Measurements from ENCODE around the gene SHMT2.

Gene SHMT2

GRCh38 chr12:57229046-57229633 lies 371 bp upstream of the SHMT2 start:
- DNase-seq = no peak

GRCh38 chr12:57230381-57231155 lies 1.1 kb downstream of the SHMT2 start:
- DNase-seq = peak; percentile 28

DNA sequence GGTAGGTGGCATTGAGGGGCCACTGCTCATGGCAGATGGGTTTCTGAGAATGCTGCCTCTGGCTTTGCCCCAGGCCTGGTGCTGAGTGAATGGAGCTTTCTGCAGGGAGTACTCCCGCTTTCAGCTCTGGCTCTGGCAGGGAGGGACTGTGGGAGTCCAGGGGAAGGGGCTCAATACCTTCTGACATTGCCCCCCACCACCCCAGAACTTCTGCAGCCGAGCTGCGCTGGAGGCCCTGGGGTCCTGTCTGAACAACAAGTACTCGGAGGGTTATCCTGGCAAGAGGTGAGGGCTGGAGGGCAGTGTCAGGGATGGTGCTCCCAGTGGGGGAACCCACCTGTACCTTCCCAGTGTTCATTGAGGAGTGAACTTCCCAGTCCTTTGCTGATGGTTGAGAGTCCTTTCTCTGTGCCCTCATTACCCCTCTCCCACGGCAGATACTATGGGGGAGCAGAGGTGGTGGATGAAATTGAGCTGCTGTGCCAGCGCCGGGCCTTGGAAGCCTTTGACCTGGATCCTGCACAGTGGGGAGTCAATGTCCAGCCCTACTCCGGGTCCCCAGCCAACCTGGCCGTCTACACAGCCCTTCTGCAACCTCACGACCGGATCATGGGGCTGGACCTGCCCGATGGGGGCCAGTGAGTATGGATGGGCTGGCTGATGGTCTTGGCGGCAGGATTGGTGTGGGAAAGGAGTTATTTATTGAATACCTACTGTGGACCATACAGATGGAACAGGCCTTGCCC lies 1.9 kb downstream of the SHMT2 start:
- peak; percentile 26 for DNase-seq

DNA sequence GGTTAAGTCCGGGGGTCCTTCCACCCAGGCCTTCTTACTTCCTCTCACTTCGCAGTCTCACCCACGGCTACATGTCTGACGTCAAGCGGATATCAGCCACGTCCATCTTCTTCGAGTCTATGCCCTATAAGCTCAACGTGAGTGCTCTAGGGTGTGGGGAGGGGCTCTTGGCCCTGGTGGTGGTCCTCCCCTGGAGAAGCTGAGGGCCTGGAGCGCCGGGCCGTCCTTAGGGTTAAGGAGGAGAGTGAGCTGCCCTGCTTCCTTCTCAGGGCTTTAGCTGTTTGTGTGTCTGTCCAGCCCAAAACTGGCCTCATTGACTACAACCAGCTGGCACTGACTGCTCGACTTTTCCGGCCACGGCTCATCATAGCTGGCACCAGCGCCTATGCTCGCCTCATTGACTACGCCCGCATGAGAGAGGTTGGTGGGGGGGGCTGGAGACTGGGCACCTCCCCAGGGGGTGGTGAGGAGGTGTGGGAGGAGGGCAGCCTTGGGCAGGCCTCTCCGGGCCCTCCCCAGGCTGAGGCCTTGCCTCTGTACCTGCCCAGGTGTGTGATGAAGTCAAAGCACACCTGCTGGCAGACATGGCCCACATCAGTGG lies 2.7 kb downstream of the SHMT2 start:
- peak; percentile 44 for DNase-seq

- DNase-seq = no peak
Measured at GRCh38 chr12:57233357-57234232, 4.1 kb downstream of the SHMT2 start.

- no peak for DNase-seq
Measured at GRCh38 chr12:57234233-57234570, 4.7 kb downstream of the SHMT2 start.

- no peak for DNase-seq
Measured at GRCh38 chr12:57234571-57235016, 5.1 kb downstream of the SHMT2 start.

DNA sequence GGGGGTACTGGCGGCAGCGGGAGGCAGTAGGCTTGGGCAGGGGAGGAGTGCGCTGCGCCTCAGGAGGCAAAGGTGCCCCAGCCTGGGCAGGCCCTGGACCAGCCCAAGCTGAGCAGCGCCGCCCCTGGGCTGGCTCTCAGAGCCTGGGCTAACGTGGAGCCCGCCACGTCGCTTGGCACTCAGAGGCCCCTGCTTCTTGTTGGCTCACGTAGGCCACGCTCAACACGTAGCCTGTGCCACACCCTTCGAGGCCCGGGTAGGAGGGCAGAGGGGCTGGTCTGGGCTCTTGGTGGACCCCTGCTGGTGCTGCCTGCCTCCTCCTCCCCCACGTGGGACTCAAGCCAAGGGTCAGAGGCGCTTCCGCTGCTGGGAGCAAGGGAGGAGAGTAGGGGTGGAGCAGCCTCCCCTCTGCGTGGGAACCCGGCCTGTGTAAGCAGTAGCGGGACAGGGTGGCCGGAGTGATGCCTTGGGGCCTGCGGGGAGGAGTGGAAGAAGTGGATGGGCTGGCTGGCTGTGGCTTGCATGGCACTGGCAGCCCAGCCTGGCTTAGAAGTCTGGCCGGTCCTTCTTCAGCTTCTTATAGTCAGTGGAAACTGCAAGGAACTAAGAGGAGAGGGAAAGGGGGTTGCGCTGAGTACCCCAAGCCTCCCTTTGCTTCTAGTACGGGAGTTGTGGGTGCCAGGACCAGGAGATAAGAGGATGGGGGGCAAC lies 5.7 kb downstream of the SHMT2 start:
- DNase-seq = peak; percentile 90

DNA sequence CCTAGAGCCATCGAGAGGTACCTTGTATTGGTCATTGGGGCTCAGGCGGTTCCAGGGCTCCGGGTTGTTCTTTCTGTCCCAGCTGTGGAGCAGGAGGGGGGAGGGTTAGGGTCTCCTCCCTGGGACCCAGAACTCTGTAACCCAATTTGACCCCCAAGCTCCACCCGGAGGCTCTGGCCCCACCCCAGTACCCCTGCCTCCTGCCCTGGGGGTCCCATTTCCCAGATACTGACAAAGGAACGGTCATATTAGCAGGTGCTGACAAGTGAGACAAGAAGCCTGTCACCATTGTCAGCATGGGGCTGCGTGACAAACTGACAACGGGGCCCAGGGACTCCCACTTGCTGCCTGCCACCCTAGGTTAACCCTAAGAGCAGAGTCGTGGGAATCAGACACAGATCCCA lies 6.2 kb downstream of the SHMT2 start:
- DNase-seq = no peak

- no peak for DNase-seq
Measured at GRCh38 chr12:57236201-57236924, 6.9 kb downstream of the SHMT2 start.

DNA sequence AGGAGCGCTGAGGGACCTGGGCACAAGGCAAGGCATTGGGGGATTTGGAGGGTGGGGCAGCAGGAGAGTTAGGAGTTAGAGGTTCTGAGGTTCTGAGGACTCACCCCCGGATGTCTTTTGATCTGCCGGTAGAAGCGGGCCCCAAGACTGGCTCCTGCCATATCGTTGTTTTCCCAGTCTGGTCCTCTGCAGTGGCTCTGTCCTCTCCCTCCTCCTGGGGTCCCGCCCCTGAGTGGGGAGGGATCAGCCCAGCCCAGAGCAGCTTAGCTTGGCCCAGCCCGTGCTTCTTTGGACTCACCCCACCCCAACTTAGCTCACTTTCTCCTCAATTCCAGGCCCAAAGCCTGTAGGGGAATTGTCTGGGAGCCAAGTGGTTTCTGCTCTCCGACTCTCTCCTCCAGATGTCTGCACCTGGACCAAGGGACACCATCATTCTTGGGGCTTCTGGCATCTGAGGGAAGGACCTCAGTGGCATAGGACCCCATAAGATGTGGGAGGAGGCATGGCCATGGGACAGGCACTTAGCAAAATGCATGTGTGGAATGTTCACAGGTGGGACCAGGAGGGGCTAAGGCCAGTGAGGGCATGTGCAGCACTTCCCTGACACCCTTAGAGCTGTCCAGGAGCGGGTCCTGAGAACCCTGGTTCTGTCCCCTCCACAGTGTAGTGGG lies 7.5 kb downstream of the SHMT2 start:
- DNase-seq = peak; percentile 74

DNA sequence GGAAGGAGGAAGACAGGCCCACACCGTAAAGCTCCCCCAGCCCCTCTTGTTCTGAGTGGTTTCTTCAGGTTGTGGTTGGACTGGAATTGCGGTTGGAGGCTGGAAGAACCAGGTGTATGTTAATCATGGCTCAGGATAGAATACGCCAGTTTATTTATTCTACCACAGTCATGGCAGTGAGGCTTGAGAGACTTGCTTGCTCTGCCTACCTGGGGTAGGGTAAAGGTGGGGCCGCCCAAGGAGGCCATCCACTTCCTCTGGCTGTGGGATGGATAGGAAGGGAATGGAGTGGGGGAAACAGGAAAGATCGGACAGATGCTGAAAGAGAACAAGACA lies 8.1 kb downstream of the SHMT2 start:
- no peak for DNase-seq

DNA sequence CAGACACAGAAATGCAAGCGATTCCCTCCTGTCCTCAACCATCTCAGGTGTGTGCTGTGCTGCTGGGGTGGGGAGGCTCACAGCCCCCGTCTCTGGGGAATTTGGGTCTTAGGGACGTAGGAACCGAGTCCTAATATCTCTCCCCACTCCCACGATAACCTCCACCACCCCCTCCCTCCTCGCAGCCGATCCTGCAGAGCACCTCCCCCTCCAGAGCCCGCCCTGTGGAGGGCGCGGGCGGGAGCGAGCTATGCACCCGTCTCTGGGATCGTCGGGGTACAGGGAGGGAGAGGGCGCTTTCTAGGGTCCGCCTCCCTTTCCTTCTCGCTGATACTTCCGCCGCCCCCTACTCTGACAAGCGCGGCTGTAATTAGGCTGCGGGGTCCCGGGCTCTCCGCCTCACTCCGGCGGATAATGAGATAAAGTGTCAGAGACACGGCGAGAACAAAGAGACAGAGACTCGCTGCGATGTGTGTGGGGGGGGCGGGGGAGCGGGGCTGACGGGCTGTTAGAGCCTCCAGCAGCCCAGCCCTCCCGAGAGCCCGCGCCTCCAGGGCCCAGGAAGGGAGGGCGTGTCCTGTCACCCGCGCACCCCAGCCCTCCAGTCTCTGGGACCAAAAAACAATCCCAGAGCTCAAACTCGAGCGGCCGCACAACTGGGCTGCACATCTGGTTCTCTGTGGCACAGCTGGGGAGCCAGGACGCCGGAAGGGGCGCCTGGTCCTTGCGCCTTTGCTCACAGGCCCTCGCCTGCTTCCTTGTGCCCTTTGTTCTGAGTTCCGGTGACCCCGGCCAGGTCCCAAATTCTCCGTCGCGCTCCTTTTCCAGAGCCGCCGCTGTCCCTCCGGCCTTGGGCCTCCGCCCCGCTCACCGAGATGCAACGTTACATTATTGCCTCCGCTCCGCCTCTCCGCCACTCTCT lies 8.7 kb downstream of the SHMT2 start:
- no peak for DNase-seq

- DNase-seq = peak; percentile 90
Measured at GRCh38 chr12:57238854-57239554, 9.5 kb downstream of the SHMT2 start.

GRCh38 chr12:57239587-57240065 lies 10.1 kb downstream of the SHMT2 start:
- DNase-seq = no peak

GRCh38 chr12:57240066-57240921 lies 10.8 kb downstream of the SHMT2 start:
- DNase-seq = peak; percentile 64

GRCh38 chr12:57240926-57241401 lies 11.5 kb downstream of the SHMT2 start:
- no peak for DNase-seq

Measured in left hindlimb (tissue), 1 donor.